ENCODE measurements around the gene CFAP68. TPM values are rescaled to one million over a fixed set of nuclear protein-coding genes. Genes with fewer than 3 reads are reported as not detected.

The CFAP68 gene
- total and polyA plus RNA-seq, 9 of the 15 experiments (the other 6 are each of a cell fraction or from before 2014, with no cell fraction given) = 22.8 to 72.3 (median 52.5) TPM

DNA sequence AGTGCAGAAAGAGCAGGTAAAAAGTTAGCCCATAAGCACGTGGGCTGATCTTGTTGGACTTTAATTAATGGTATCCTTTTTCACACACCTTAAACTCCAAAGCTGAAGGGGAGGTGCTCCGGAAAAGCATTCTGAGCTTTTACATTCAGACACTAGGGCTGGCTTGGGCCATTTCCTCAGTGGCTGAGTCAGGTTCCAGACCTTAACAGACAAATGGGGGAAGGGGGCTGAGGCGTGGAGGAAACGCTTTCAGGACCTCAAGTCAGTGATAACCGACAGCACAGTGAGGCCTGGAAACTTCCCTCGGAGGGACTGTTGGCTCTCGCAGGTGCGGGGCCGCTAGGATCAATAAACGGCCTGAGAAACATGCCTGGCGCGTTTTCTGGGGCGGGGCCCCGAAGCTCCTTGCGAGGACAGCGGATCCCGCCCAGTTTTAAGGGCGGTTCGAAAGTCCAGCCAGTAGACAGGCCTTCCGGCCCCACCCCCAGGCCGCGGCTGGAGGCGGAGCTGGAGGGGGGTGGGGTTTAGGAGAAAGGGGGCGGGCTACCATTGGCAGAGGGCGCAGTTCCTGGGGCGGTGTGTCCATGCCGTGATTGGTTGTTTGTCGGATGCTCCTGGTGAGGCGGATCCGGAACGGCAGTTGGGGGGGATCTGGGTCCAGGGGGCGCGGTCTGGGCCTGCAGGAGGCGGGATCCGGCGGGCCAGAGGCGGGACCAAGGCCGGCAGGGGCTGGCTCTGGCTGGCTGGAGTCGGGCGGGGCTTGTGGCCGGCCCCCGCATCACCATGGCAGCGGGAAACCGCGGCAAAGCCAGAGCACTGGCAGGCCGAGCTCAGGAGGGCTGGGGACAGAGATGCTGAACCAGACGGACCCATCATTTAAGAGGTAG is 47.4 kb downstream of the CFAP68 start:
- Histone ChIP-seq H2AFZ (ENCODE audit: low read depth, low read length) (peak overlapping the region; percentile 97), H3K4me3 (peak overlapping the region; percentile 40), H3K4me1 (replicated peaks in 1 of 2; ENCODE audit: control insufficient read depth in 2 of 2, insufficient read depth in 2 of 2, low read length in 2 of 2) (peaks cover 31 to 33% of the 10 kb centered on the region in 2 experiments), H3K27ac (ENCODE audit: extremely low read depth, low read depth, low read length) (peak overlapping the region; percentile 89), H3K36me3 (ENCODE audit: control insufficient read depth, insufficient read depth, low read length) (no peaks in the 10 kb centered on the region), H4K20me1 (replicated peaks; ENCODE audit: control insufficient read depth, insufficient read depth, low read length) (no peaks in the 10 kb centered on the region), H3K4me2 (ENCODE audit: insufficient read depth, low read length) (peak overlapping the region; percentile 87), H3K9me1 (ENCODE audit: control insufficient read depth, insufficient read depth, low read length) (no peaks in the 10 kb centered on the region), H3K9ac (ENCODE audit: insufficient read depth in 1 of 2, low read depth in 2 of 2, low read length in 2 of 2) (peak overlapping the region; percentile 78 to 93), H3K79me2 (ENCODE audit: control insufficient read depth, insufficient read depth, low read length) (no peaks in the 10 kb centered on the region), H3K27me3 (ENCODE audit: control insufficient read depth in 2 of 2, insufficient read depth in 2 of 2, low read length in 2 of 2) (no peaks in the 10 kb centered on the region), H3K9me3 (replicated peaks; ENCODE audit: control insufficient read depth, insufficient read depth, low read depth, low read length) (no peaks in the 10 kb centered on the region)
- CTCF ChIA-PET (ENCODE audit: low intra/inter-chr PET ratio) = no interaction called here
- peak; percentile 96 for ATAC-seq
- in situ Hi-C loops (cut with MboI) = loop anchor here (5.0 kb wide), 1 partner anchor 44 kb away; no protein-coding TSS in a partner anchor
- WGBS (ENCODE audit: insufficient coverage, low coverage, missing lambda C conversion rate) = under 1% methylated on average over 29 of the region's 47 CpGs
- POLR2A ChIA-PET = interaction anchor here (0.6 to 2.6 kb wide), 13 partner anchors 9 to 167 kb away, joined by 3 to 20 read pairs (median 3); partner anchors contain the start of genes CRYAB, DIXDC1 and HSPB2
- TSS peak; percentile 99 for BruUV-seq (replicated peaks)
- DNase-seq (ENCODE audit: extremely low read depth in 1 of 4, low spot score in 3 of 4) = peak; percentile 97 to 99 (median 98)
- peak; percentile 82 for FAIRE-seq
- intact Hi-C loops (cut with micrococcal nuclease) = loop anchor here (1.0 to 2.0 kb wide), 2 partner anchors 47 to 98 kb away; partner anchors contain the start of genes CFAP68, DLAT and FDXACB1
- TF ChIP-seq, protein P1, sequence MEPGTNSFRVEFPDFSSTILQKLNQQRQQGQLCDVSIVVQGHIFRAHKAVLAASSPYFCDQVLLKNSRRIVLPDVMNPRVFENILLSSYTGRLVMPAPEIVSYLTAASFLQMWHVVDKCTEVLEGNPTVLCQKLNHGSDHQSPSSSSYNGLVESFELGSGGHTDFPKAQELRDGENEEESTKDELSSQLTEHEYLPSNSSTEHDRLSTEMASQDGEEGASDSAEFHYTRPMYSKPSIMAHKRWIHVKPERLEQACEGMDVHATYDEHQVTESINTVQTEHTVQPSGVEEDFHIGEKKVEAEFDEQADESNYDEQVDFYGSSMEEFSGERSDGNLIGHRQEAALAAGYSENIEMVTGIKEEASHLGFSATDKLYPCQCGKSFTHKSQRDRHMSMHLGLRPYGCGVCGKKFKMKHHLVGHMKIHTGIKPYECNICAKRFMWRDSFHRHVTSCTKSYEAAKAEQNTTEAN (CRISPR knock-in tag; IDR thresholded peaks at IDR 0.05) = no peak
- TF ChIP-seq SIN3A (IDR thresholded peaks at IDR 0.05; ENCODE audit: borderline replicate concordance in 2 of 2, control insufficient read depth in 1 of 2, low read depth in 2 of 2, low read length in 2 of 2) (peak in 1 of 2 experiments; percentile 34; a peak in 1 of 4 replicates), ESRRA (IDR thresholded peaks at IDR 0.05; ENCODE audit: borderline replicate concordance, low read depth) (no peak; the same call in 1 of the 2 replicates), SREBF2 (CRISPR knock-in tag; IDR thresholded peaks at IDR 0.05) (no peak), MYC (IDR thresholded peaks at IDR 0.05; ENCODE audit: low read depth, low read length) (peak; percentile 72), MYC (CRISPR knock-in tag; IDR thresholded peaks at IDR 0.05; ENCODE audit: borderline replicate concordance, low read depth) (no peak), ZNF324 (CRISPR knock-in tag; IDR thresholded peaks at IDR 0.05) (no peak), TCF7 (IDR thresholded peaks at IDR 0.05; ENCODE audit: borderline replicate concordance) (no peak), CBX1 (IDR thresholded peaks at IDR 0.05; ENCODE audit: low read depth) (no peak), DACH1 (IDR thresholded peaks at IDR 0.05; ENCODE audit: partially characterized antibody) (no peak), ZNF408 (CRISPR knock-in tag; IDR thresholded peaks at IDR 0.05; ENCODE audit: low read depth) (no peak), MCM2 (IDR thresholded peaks at IDR 0.05; ENCODE audit: low read depth) (no peak), ZNF24 (IDR thresholded peaks at IDR 0.05) (no peak), ZNF354B (CRISPR knock-in tag; IDR thresholded peaks at IDR 0.05) (no peak), ETV6 (IDR thresholded peaks at IDR 0.05; ENCODE audit: borderline replicate concordance in 1 of 2, low read depth in 2 of 2, low read length in 1 of 2) (no peak), ETV6 (CRISPR knock-in tag; IDR thresholded peaks at IDR 0.05; ENCODE audit: borderline replicate concordance) (no peak)
- TF ChIP-seq, protein P2, sequence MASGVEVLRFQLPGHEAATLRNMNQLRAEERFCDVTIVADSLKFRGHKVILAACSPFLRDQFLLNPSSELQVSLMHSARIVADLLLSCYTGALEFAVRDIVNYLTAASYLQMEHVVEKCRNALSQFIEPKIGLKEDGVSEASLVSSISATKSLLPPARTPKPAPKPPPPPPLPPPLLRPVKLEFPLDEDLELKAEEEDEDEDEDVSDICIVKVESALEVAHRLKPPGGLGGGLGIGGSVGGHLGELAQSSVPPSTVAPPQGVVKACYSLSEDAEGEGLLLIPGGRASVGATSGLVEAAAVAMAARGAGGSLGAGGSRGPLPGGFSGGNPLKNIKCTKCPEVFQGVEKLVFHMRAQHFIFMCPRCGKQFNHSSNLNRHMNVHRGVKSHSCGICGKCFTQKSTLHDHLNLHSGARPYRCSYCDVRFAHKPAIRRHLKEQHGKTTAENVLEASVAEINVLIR (CRISPR knock-in tag; IDR thresholded peaks at IDR 0.05) = peak; percentile 50; the same call in 1 of the 2 replicates
- TF ChIP-seq, protein P3, sequence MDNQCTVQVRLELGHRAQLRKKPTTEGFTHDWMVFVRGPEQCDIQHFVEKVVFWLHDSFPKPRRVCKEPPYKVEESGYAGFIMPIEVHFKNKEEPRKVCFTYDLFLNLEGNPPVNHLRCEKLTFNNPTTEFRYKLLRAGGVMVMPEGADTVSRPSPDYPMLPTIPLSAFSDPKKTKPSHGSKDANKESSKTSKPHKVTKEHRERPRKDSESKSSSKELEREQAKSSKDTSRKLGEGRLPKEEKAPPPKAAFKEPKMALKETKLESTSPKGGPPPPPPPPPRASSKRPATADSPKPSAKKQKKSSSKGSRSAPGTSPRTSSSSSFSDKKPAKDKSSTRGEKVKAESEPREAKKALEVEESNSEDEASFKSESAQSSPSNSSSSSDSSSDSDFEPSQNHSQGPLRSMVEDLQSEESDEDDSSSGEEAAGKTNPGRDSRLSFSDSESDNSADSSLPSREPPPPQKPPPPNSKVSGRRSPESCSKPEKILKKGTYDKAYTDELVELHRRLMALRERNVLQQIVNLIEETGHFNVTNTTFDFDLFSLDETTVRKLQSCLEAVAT (IDR thresholded peaks at IDR 0.05) = no peak; a peak in 1 of 4 replicates
